ENCODE measurements around the gene GPALPP1.

The GPALPP1 gene

DNA sequence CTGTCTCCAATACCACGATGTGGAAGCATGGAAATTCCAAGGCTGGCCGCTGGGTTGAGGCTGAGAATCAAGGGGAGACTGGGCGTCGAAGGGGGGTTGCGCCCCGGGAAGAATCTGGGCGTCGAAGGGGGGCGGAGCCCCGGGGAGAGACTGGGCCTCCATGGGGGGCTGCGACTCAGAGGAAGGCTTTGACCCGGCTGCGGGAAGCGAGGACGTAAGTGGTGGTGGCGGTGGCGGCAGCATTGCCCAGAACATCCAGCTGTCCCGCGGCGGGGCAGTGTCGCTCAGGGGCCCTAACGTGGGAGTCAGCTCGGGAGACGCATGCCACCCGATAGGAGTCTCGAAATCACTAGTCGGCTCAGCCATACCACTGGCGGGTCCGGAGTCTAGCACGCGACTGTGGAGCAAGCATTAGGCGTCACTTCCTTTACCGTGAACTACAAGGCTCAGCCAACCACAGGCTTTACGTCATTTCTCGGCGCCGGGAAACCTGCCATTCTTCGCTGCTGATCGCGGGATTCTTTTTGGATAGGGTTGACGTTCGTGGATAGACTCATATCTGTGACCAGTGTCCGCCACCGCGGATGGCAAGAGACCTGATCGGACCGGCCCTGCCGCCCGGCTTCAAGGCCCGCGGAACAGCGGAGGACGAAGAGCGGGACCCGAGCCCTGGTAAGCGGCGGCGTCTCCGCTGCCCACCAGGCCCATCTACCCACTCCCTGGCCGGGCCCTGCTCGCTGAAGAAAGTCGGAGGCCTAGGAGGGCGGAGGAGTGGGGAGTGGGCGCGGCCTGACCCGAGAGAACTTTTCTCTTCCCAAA, at the start of gene GPALPP1, which contains the start of gene NUFIP1:
GPALPP1 (plus strand) TSS at position 468 of the 819 bp plus-strand sequence; CDS start at position 585, 117 bp downstream.
NUFIP1 (minus strand) TSS at position 401 of the 819 bp plus-strand sequence; CDS start at position 366, 35 bp downstream.
- peak; percentile 85 for DNase-seq

- peak; percentile 1 for DNase-seq
Measured at GRCh38 chr13:44943411-44943810, 45.9 kb upstream of the GPALPP1 start.

DNA sequence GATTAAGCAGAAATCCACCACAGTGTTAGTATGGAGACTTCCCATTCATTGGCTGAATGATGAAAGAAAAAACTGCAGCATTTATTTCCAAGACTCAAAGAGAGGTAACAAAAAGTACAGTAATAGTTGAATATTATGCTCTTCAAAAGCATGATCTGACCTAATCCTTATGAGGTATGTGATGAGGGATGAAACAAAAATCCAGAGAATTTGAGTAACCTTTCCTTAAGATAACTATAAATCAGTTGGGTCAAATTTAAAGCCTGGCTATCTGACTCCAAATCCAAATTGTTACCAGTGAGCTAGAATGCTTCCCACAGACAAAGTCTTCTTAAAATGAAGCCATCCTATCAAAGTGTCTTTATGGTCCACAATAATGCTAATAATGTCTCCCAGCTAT, 38.2 kb upstream of the GPALPP1 start:
- no peak for DNase-seq

GRCh38 chr13:44952671-44953070, 36.7 kb upstream of the GPALPP1 start:
- DNase-seq = no peak

- DNase-seq = no peak
Measured at GRCh38 chr13:44954224-44954623, 35.1 kb upstream of the GPALPP1 start.

DNA sequence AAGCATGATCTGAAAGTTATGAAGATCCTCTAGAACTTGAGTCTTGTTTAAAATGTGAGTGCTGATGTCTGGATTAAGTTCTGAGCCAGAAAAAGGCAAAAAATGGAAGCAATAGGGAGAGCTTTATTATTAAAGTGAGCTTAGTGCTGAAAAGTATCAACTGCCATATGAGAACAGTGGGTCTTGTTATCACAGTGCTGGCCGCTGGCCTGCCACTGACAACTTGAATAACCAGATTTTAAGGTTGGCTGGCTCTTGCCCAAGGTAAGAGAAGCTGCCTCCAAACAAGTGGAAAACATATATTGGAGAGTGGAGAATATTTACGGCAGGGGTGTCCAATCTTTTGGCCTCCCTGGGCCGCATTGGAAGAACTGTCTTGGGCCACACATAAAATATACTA, 33.9 kb upstream of the GPALPP1 start:
- DNase-seq = no peak

GRCh38 chr13:44961997-44962396, 27.3 kb upstream of the GPALPP1 start:
- DNase-seq = no peak

- no peak for DNase-seq
Measured at GRCh38 chr13:44967704-44968433, 21.5 kb upstream of the GPALPP1 start.

- DNase-seq = no peak
Measured at GRCh38 chr13:44968434-44968815, 20.9 kb upstream of the GPALPP1 start.

DNA sequence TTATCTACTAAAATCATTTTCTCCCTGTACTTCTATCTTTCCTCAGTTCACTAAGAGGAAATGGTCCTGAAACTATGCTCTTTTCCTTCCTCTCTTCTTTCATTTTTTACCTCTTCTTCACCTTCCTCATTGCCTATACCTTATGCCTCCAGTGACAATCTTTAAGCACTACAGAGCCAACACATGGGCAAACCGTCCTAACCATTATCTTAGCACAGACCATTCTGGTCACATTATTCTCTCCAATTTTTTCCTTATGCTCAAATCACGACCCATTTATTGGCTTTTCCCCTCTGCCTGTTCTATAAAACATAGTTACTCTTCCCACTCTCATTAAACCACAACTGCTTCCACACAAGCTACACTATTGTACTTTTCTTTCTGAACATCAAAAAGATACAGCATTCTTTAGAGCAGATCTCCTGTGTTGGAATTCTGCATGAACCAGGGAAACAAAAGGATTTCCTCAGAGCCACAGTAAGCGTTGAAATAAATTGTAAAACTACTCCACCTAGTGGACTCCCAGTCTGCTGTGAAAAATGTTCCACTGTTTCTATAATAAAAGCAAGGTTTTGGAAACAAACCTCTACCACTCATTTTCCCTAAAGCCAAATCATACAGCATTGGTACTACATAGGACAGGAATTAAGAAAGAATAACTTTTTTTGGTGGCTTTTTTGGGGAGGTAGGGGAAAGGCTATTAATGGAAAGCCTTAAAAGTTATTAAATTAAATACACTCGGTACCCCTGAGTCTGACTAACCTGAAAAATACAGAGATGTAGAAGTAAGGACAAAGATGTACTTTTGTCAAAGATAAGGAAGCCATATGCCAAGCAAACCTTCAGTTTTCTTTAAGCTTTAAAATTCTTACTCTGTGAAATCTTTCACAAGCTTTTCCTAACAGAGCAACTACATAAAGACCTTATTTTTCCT, 19.5 kb upstream of the GPALPP1 start:
- DNase-seq = peak; percentile 33

DNA sequence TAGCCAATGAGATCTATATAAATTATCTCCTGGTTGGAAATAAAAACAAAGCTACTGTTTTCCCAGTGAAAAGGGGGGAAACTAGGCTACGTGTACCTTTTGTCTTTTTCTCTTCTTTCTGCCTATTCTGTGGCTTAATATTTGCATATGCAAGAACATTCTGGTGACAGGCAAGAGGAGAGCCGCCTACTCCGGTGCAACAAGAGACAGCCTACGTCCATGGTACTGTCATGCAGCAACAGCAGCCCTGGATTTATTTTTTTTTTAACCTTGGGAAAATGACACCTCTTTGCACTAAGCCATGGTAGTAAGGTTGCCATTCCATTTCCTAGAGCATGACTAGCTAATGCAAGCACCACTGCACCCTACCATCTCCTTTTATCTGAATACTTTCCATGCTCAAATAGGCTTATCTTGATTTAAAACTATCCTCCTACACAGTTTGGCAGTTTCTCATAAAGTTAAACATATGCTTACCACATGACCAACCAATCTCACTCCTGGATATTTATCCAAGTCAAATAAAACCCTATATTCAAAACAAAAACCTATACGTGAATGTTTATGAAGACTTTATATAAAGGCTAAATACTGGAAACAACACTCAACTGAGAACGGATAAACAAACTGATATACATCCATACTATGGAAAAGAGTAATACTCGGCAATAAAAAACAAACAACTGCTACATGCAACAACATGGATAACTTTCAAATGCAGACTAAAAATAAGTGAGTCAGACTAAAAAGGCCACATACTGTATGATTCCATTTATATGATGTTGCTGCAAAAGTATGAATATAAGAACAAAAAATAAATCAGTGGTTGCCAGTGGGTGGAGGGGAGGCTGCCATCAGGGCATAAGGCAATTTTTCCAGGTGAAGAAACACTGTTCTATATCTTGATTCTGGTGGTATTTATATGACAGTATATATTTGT, 17.4 kb upstream of the GPALPP1 start:
- no peak for DNase-seq

- peak; percentile 6 for DNase-seq
Measured at GRCh38 chr13:44972956-44973581, 16.3 kb upstream of the GPALPP1 start.

DNA sequence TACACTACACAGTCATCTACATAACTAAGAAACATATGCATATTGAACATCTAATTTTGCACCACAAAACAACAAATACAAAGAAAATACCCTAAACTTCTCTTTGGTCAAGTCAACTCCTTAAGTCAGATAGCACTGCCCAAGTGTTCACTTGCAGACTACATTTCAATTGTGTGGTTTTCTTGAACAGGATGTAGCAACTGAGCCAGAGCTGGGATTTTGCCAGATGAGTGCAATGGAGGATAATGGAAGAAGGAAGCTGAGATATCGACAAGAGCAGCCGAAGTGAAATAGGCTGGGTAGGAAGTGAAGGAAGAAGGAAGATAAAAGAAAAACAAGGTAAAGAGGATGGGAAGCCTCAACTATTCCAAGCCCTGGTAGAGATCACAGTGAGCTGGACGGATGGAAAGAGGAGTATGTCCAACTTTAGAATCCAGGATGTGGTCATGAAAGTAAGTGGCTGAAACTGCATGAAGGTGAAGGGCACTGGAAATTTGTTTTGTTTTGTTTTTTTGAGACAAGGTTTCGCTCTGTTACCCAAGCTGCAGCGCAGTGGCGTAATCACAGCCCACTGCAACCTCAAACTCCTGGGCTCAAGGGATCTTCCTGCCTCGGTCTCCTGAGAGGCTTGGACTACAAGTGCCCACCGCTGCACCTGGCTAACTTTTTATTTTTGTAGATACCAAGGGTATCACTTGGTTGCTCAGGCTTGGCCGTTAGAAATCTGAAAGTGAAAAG, 15.1 kb upstream of the GPALPP1 start:
- no peak for DNase-seq

GRCh38 chr13:44976196-44976595, 13.1 kb upstream of the GPALPP1 start:
- DNase-seq = no peak

DNA sequence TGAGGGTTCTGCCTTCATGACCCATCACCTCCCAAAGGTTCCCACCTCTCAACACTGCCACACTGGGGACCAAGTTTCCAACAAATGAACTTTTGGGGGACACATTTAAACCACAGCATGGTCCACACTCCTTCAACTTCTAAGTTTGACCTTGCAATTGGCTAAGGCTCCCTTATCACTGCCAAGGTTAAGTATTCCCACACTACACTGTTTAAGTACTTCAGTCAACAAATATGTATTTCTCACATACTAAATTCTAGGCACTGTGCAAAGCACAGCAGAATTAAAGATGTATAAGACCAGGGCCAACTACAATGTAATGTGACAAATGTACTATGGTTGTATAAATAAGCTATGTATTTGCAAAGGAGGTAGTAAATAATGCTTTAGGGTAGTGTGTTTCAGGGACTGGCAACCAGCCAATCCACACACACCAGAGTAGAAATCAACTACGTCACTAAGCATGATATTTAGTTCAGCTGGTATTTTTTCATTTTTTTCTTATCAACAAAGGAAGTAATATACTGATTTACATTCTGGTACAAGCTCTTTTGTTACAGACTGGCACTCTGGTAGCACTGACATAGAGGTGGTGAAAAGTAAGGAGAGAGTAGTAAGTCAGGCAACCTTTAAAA, 12.3 kb upstream of the GPALPP1 start:
- DNase-seq = no peak

GRCh38 chr13:44978328-44978727, 11.0 kb upstream of the GPALPP1 start:
- no peak for DNase-seq

- no peak for DNase-seq
Measured at GRCh38 chr13:44989941-44990340, 603 bp downstream of the GPALPP1 start.

DNA sequence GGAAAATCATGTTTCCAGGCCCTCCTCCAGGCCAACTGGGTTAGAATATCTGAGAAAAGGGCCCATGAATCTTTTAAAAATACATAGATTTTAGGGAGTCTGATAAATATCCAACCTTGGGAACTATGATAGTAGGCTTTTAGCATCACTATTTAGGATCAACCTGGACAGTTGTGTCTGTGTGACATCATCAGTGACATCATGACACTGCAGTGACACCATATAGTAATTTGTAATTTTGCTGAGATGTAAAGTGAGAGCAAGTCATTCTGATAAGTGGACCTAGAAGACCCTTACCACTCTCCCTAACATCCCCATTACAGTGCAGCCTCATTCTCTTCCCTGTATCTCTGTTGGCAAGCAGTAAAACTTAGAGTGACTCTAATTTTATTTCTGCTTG, 14.1 kb downstream of the GPALPP1 start:
- no peak for DNase-seq

DNA sequence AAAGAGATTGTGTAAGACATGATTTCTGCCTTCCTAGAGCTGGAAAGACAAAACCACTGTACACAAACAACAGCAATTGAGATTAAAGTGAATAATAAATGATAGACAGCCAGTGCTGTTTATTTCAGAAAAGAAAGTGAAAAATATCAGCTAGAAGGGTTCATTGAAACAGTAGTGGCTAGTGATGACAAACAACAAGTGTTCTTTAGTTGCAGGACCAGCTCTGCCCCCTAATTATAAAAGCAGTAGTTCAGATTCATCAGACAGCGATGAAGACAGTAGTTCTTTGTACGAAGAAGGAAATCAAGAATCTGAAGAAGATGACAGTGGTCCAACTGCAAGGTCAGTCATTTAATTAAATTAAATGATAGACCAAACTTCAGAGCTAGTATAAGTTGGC, 14.8 kb downstream of the GPALPP1 start:
- no peak for DNase-seq

DNA sequence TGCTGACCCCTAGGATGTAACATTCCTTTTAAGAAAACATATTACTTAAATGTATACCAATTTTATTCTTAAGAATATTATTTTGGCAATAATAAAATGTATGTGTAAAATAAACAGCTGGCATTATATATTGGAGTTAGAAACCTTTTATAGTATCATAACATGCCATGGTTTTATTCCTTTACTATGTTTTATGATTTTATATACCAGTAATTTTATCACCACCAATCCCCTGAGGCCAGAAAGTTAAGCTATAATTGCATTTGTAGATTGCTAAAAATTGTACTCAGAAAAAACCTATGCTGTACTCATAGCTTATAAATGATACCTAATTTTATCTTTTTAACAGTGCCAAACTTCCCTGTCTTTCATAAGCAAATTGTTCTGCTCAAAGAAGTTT, 17.9 kb downstream of the GPALPP1 start:
- DNase-seq = no peak
